ENCODE measurements around the gene OTOF. TPM values are rescaled to one million over a fixed set of nuclear protein-coding genes. Genes with fewer than 3 reads are reported as not detected.

Gene OTOF
- 1 to 10 TPM in 2 of 4 donors, under 1 TPM in 2; 0.34 to 2.2 (median 1.1) TPM for total RNA-seq
- polyA plus RNA-seq = under 1 TPM; 0.14 to 0.16 (median 0.14) TPM
- long read RNA-seq, donor 1 = 0 reads
- long read RNA-seq, donor 2, partial matches to known transcripts = 0 of 1 reads
- long read RNA-seq, donor 2, other reads (novel, unspliced or antisense) = 1 of 1 reads

- H3K27me3 ChIP-seq (ENCODE audit: insufficient read depth in 3 of 3, low read length in 2 of 3) = no peaks in the 10 kb centered on the region
- peaks cover 12% of the 10 kb centered on the region for H3K4me1 ChIP-seq
These were observed at the start of gene OTOF for GRCh38 chr2:26477911-26478253. TSS of gene OTOF (minus strand) at chr2:26478124.

GRCh38 chr2:26526589-26526988 lies 48.7 kb upstream of the OTOF start:
- no peak for ATAC-seq
- no peak for TF ChIP-seq CTCF (IDR thresholded peaks at IDR 0.05)
- H3K27ac ChIP-seq = no peak overlapping the region
- peaks cover 0 to 3% (median 3%) of the 10 kb centered on the region in 3 donors for H3K27me3 ChIP-seq (ENCODE audit: insufficient read depth in 3 of 3, low read length in 2 of 3)
- no peaks in the 10 kb centered on the region for H3K36me3 ChIP-seq (ENCODE audit: insufficient read depth in 1 of 2, low read depth in 1 of 2)
- no peak overlapping the region for H3K4me3 ChIP-seq
- DNase-seq = no peak
- 74 to 88% (median 86%) methylated on average over 2 of the region's 2 CpGs for WGBS, 3 donors
- no peaks in the 10 kb centered on the region for H3K4me1 ChIP-seq
- no peaks in the 10 kb centered on the region for H3K9me3 ChIP-seq
- intact Hi-C loops (cut with DNase I) = no loop called here

More at GRCh38 chr2:26477911-26478253, at the start of gene OTOF:
- no peak within 1 kb of the TSS for H3K27ac ChIP-seq
- ATAC-seq = peak; percentile 47 to 84 (median 76)
- no peaks in the 10 kb centered on the region for H3K36me3 ChIP-seq (ENCODE audit: insufficient read depth in 1 of 2, low read depth in 1 of 2)
- no peak for TF ChIP-seq CTCF (IDR thresholded peaks at IDR 0.05)
- 4 to 19% (median 10%) methylated on average over 3 of the region's 3 CpGs for WGBS, 3 donors
- DNase-seq = peak; percentile 65 to 67
- no peaks in the 10 kb centered on the region for H3K9me3 ChIP-seq
- no peak within 1 kb of the TSS for H3K4me3 ChIP-seq
- intact Hi-C loops (cut with DNase I) = no loop called here

- WGBS, 3 donors = 93 to 96% (median 96%) methylated on average over 1 of the region's 1 CpG
- Histone ChIP-seq H3K36me3 (ENCODE audit: insufficient read depth in 1 of 2, low read depth in 1 of 2) (no peaks in the 10 kb centered on the region), H3K27ac (no peak overlapping the region), H3K4me3 (no peak overlapping the region), H3K9me3 (no peaks in the 10 kb centered on the region), H3K4me1 (no peaks in the 10 kb centered on the region), H3K27me3 (ENCODE audit: insufficient read depth in 3 of 3, low read length in 2 of 3) (peaks cover 0 to 6% (median 3%) of the 10 kb centered on the region in 3 donors)
- intact Hi-C loops (cut with DNase I) = no loop called here
- DNase-seq (no peak), ATAC-seq (no peak)
- TF ChIP-seq CTCF (IDR thresholded peaks at IDR 0.05) = no peak
These were observed 48.2 kb upstream of the OTOF start for GRCh38 chr2:26526105-26526504.

GRCh38 chr2:26523750-26524149 lies 45.8 kb upstream of the OTOF start:
- ATAC-seq (no peak), DNase-seq (no peak)
- Histone ChIP-seq H3K4me1 (no peaks in the 10 kb centered on the region), H3K27ac (no peak overlapping the region), H3K27me3 (ENCODE audit: insufficient read depth in 3 of 3, low read length in 2 of 3) (peaks cover 0 to 6% (median 3%) of the 10 kb centered on the region in 3 donors), H3K4me3 (no peak overlapping the region), H3K9me3 (no peaks in the 10 kb centered on the region), H3K36me3 (ENCODE audit: insufficient read depth in 1 of 2, low read depth in 1 of 2) (no peaks in the 10 kb centered on the region)
- TF ChIP-seq CTCF (IDR thresholded peaks at IDR 0.05) = no peak
- intact Hi-C loops (cut with DNase I) = no loop called here

GRCh38 chr2:26522751-26523171 lies 44.8 kb upstream of the OTOF start:
- peaks cover 0 to 6% (median 3%) of the 10 kb centered on the region in 3 donors for H3K27me3 ChIP-seq (ENCODE audit: insufficient read depth in 3 of 3, low read length in 2 of 3)
- intact Hi-C loops (cut with DNase I) = no loop called here
- ATAC-seq (no peak), DNase-seq (no peak)
- H3K4me1 ChIP-seq = no peaks in the 10 kb centered on the region
- H3K36me3 ChIP-seq (ENCODE audit: insufficient read depth in 1 of 2, low read depth in 1 of 2) = no peaks in the 10 kb centered on the region
- TF ChIP-seq CTCF (IDR thresholded peaks at IDR 0.05) = no peak
- H3K9me3 ChIP-seq = no peaks in the 10 kb centered on the region
- 72 to 82% (median 80%) methylated on average over 7 of the region's 7 CpGs for WGBS, 3 donors
- H3K27ac ChIP-seq = no peak overlapping the region
- H3K4me3 ChIP-seq = no peak overlapping the region
